Measurements from ENCODE around the gene CORO1C.

- no peak for TF ChIP-seq CTCF (conservative IDR thresholded peaks at IDR 0.05)
- no peak for TF ChIP-seq EZH2 (IDR thresholded peaks at IDR 0.05; ENCODE audit: low read depth)
Measured at GRCh38 chr12:108727161-108727560, 4.2 kb downstream of the CORO1C start.

Data from PC-9 (cell line).